Dendritic cell treated with granulocyte-macrophage colony-stimulating factor and Interleukin-4, amounts not matched to agents 40 ng/mL and 50 ng/mL, for 4 days (primary cell): ENCODE results near the gene SEBOX.

Experiments
- H3K27ac Mint-ChIP-seq: one replicate; pipeline ENCODE4 v1.8.0; 2022; ENCODE audit warnings: mild to moderate bottlenecking, mixed read lengths
- H3K27me3 Mint-ChIP-seq: one replicate; pipeline ENCODE4 v1.8.0; 2022; ENCODE audit warnings: mild to moderate bottlenecking, mixed read lengths
- H3K36me3 Mint-ChIP-seq: one replicate; pipeline ENCODE4 v1.8.0; 2022; ENCODE audit warnings: low read depth, mixed read lengths
- H3K4me1 Mint-ChIP-seq: one replicate; pipeline ENCODE4 v1.8.0; 2022; ENCODE audit warnings: low read depth, mixed read lengths
- H3K4me3 Mint-ChIP-seq: one replicate; pipeline ENCODE4 v1.8.0; 2022; ENCODE audit warnings: mild to moderate bottlenecking, moderate library complexity, mixed read lengths
- H3K9me3 Mint-ChIP-seq: one replicate; pipeline ENCODE4 v1.8.0; 2022; ENCODE audit warnings: mixed read lengths
- intact Hi-C: fragments of 100-400 bp; cut with micrococcal nuclease; formaldehyde crosslinking; loops from one replicate; pipeline ENCODE4 v1.15.0; 2022

Gene SEBOX

DNA sequence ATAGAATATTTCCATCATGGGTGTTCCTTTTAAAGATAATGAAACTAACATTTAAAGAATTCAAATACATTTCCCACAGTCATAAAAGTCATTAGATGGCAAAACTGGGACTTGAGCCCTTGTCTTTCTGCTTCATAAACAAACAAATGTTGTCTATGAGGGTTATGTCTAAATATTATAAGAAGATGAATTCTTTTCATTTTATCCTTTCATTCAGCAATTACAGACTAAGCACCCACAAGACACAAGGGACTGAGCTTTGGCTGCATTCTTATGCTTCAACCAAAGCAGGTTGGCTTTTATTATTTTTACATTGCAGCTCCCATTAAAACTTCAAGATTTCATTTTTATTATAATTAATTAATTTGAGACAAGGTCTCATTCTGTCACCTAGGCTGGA, 21.4 kb upstream of the SEBOX start:
- peaks cover 38% of the 10 kb centered on the region for H3K27me3 Mint-ChIP-seq
- no peak overlapping the region for H3K4me3 Mint-ChIP-seq
- no peak overlapping the region for H3K27ac Mint-ChIP-seq
- no peaks in the 10 kb centered on the region for H3K9me3 Mint-ChIP-seq
- H3K4me1 Mint-ChIP-seq = peaks cover 33% of the 10 kb centered on the region
- H3K36me3 Mint-ChIP-seq = peaks cover 32% of the 10 kb centered on the region
- intact Hi-C loops = loop anchor here (10.0 kb wide), 1 partner anchor 158 kb away; no protein-coding TSS in a partner anchor

DNA sequence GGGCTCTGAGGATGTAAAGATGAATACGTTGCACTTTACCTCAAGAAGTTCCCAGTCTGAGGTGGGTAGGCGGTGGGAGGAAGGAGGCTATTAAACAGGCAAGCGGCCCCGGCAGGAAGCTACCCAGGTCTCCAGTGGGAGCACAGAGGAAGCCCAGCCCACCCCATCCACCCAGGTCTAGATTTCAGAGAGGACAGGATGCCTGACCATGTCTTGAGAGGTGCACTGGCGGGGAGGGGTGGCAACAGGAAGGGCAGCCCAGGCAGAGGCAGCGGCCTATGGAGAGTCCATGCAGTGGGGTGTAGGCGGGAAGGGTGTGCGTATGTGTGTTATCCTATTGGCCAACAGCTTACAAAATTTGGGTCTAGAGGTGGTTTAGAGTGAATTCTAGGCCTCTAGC, 20.4 kb upstream of the SEBOX start:
- Mint-ChIP-seq H3K36me3 (peaks cover 22% of the 10 kb centered on the region), H3K4me3 (peak overlapping the region; percentile 84), H3K4me1 (peaks cover 40% of the 10 kb centered on the region), H3K27ac (no peak overlapping the region), H3K27me3 (peaks cover 48% of the 10 kb centered on the region), H3K9me3 (no peaks in the 10 kb centered on the region)
- intact Hi-C loops = loop anchor here (10.0 kb wide), 1 partner anchor 159 kb away; no protein-coding TSS in a partner anchor

DNA sequence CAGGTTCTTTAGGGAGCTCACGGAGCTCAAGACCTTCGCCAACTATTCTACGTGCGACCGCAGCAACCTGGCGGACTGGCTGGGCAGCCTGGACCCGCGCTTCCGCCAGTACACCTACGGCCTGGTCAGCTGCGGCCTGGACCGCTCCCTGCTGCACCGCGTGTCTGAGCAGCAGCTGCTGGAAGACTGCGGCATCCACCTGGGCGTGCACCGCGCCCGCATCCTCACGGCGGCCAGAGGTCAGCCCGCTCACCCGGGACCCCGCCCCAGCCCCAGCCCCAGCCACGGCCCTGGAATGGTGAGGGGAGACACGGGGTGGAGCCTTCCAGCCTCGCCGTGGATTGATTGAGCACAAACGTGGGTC, 20.0 kb upstream of the SEBOX start:
- Mint-ChIP-seq H3K27ac (peak overlapping the region; percentile 79), H3K27me3 (peaks cover 51% of the 10 kb centered on the region), H3K9me3 (no peaks in the 10 kb centered on the region), H3K36me3 (peaks cover 18% of the 10 kb centered on the region), H3K4me3 (peak overlapping the region; percentile 84), H3K4me1 (peaks cover 44% of the 10 kb centered on the region)
- intact Hi-C loops = loop anchor here (10.0 kb wide), 1 partner anchor 160 kb away; no protein-coding TSS in a partner anchor

DNA sequence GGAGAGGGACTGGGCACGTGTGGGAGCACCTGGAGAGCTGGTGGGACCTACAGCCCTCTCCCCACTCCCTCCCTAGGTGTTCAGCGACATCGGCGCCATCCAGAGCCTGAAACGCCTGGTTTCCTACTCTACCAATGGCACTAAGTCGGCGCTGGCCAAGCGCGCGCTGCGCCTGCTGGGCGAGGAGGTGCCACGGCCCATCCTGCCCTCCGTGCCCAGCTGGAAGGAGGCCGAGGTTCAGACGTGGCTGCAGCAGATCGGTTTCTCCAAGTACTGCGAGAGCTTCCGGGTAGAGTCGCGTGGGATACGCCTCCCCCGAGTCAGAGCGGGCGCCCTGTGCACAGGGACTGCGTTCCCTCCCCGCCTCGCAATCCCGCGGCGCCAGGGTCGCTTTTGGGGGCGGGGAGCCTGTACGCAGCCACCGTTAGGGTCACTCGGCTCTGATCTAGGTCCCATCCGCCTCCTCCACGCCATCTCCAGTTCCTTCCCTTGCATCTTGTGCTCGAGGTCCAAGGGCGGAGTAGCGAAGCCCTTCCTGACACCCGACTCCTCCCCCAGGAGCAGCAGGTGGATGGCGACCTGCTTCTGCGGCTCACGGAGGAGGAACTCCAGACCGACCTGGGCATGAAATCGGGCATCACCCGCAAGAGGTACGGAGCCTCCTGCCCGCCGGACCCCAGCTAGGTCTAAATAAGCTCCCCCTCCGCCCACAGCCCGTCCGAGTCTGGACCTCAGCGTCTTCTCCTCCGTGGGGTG, 19.5 kb upstream of the SEBOX start:
- Mint-ChIP-seq H3K27me3 (peaks cover 54% of the 10 kb centered on the region), H3K4me3 (peak overlapping the region; percentile 84), H3K36me3 (peaks cover 13% of the 10 kb centered on the region), H3K9me3 (no peaks in the 10 kb centered on the region), H3K27ac (peak overlapping the region; percentile 79), H3K4me1 (peaks cover 44% of the 10 kb centered on the region)
- intact Hi-C loops = loop anchor here (5.0 to 10.0 kb wide), 2 partner anchors 33 to 160 kb away; no protein-coding TSS in a partner anchor

DNA sequence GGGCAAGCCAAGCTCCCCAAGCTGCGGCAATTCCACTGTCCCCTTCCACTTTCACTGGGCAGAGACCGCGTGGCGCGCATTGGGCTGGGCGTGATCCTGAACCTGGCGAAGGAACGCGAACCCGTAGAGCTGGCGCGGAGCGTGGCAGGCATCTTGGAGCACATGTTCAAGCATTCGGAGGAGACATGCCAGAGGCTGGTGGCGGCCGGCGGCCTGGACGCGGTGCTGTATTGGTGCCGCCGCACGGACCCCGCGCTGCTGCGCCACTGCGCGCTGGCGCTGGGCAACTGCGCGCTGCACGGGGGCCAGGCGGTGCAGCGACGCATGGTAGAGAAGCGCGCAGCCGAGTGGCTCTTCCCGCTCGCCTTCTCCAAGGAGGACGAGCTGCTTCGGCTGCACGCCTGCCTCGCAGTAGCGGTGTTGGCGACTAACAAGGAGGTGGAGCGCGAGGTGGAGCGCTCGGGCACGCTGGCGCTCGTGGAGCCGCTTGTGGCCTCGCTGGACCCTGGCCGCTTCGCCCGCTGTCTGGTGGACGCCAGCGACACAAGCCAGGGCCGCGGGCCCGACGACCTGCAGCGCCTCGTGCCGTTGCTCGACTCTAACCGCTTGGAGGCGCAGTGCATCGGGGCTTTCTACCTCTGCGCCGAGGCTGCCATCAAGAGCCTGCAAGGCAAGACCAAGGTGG, 16.3 kb upstream of the SEBOX start:
- Mint-ChIP-seq H3K27me3 (peaks cover 57% of the 10 kb centered on the region), H3K9me3 (no peaks in the 10 kb centered on the region), H3K4me1 (peaks cover 37% of the 10 kb centered on the region), H3K27ac (no peak overlapping the region), H3K36me3 (peaks cover 5% of the 10 kb centered on the region), H3K4me3 (peak overlapping the region; percentile 41)
- intact Hi-C loops = loop anchor here (5.0 to 10.0 kb wide), 2 partner anchors 36 to 164 kb away; no protein-coding TSS in a partner anchor

DNA sequence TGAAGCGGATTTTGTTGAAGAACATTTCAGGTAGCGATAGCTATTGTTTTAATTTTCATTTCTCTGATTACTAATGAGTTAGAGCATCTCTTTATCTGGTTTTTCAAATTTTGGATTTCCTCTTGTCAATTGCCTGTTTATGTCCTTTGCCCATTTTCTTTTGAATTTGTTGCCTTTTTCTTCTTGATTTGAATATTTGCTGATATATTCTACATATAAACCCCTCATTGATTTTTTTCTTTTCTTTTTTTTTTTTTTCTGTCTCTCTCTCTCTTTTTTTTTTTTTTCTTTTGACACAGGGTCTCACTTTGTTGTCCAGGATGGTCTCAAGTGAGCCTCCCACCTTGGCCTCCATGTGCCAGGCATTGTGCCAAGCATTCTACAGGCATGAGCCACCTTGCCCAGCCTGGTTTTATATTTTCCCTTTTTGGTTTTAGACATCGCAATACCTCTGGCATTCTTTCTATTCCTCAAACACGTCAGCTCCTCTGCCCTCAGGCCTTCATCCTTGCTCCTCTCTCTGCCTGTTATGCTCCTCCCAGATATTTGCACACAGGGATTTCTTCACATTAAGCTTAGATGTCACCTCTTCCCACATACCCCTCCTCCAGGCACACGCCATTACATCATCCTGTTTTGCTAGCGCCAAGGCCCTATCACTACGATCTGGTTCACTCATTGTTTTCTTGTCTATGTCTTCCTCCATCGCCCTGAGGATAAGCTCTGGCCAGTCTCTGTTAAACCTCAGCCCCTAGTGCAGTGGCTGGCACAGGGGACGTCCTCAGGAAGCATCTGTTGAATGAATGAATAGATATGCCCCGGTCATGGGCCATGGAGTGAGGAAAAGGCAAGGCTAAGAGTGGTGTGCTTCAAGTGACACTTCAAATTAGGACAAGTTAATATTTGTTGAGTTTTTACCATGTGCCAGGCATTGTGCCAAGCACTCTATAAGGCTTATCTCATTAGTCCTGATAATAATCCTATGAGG, 15.1 kb upstream of the SEBOX start:
- intact Hi-C loops = loop anchor here (5.0 to 10.0 kb wide), 2 partner anchors 37 to 165 kb away; no protein-coding TSS in a partner anchor
- H3K4me3 Mint-ChIP-seq = no peak overlapping the region
- H3K27me3 Mint-ChIP-seq = peaks cover 55% of the 10 kb centered on the region
- H3K36me3 Mint-ChIP-seq = peaks cover 5% of the 10 kb centered on the region
- H3K27ac Mint-ChIP-seq = no peak overlapping the region
- peaks cover 32% of the 10 kb centered on the region for H3K4me1 Mint-ChIP-seq
- no peaks in the 10 kb centered on the region for H3K9me3 Mint-ChIP-seq

DNA sequence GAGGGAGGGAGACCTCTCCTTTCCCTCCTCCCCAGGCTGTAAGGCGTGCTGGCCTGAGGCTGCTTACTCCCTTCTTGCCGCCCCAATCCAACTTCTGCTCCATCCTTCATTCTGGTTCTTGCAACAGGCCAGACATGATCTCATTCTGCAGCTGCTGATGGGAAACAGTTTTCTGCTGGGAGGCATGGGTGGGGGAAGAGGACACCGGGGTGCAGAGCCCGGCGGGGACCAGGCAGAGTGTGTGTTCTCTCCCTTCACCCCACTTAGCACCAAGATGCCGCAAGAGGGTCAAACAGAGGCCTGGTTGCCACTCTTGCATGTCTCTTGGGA, 7.9 kb upstream of the SEBOX start:
- peaks cover 6% of the 10 kb centered on the region for H3K36me3 Mint-ChIP-seq
- H3K9me3 Mint-ChIP-seq = no peaks in the 10 kb centered on the region
- no peak overlapping the region for H3K27ac Mint-ChIP-seq
- intact Hi-C loops = no loop called here
- H3K4me1 Mint-ChIP-seq = peaks cover 35% of the 10 kb centered on the region
- peak overlapping the region; percentile 28 for H3K4me3 Mint-ChIP-seq
- H3K27me3 Mint-ChIP-seq = peaks cover 35% of the 10 kb centered on the region

DNA sequence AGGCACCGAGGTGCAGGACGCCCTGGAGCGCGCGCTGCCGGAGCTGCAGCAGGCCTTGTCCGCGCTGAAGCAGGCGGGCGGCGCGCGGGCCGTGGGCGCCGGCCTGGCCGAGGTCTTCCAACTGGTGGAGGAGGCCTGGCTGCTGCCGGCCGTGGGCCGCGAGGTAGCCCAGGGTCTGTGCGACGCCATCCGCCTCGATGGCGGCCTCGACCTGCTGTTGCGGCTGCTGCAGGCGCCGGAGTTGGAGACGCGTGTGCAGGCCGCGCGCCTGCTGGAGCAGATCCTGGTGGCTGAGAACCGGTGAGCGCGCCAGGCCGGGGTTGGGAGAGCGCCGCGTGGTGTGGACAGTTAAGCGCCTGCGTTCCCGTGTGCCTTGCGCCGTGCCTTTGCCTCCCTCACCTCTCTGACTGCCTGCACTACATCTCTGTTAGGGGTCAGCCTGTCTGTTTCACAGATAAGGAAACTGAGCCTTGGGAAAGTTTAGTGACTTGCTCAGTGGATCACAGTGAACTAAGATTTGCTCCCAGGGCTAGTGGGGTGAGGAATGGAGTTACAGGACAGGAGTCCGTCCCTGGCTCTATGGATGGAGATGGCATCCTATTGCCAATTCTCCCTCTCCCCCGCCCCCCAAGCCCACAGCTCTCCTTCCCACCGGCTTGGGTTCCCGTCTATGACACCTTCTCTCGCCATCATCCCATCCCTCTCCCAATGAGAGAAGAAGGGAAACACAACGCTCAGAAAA, 7.4 kb upstream of the SEBOX start:
- no peak overlapping the region for H3K27ac Mint-ChIP-seq
- H3K27me3 Mint-ChIP-seq = peaks cover 35% of the 10 kb centered on the region
- no peaks in the 10 kb centered on the region for H3K9me3 Mint-ChIP-seq
- intact Hi-C loops = no loop called here
- peaks cover 35% of the 10 kb centered on the region for H3K4me1 Mint-ChIP-seq
- peak overlapping the region; percentile 76 for H3K4me3 Mint-ChIP-seq
- H3K36me3 Mint-ChIP-seq = peaks cover 10% of the 10 kb centered on the region

DNA sequence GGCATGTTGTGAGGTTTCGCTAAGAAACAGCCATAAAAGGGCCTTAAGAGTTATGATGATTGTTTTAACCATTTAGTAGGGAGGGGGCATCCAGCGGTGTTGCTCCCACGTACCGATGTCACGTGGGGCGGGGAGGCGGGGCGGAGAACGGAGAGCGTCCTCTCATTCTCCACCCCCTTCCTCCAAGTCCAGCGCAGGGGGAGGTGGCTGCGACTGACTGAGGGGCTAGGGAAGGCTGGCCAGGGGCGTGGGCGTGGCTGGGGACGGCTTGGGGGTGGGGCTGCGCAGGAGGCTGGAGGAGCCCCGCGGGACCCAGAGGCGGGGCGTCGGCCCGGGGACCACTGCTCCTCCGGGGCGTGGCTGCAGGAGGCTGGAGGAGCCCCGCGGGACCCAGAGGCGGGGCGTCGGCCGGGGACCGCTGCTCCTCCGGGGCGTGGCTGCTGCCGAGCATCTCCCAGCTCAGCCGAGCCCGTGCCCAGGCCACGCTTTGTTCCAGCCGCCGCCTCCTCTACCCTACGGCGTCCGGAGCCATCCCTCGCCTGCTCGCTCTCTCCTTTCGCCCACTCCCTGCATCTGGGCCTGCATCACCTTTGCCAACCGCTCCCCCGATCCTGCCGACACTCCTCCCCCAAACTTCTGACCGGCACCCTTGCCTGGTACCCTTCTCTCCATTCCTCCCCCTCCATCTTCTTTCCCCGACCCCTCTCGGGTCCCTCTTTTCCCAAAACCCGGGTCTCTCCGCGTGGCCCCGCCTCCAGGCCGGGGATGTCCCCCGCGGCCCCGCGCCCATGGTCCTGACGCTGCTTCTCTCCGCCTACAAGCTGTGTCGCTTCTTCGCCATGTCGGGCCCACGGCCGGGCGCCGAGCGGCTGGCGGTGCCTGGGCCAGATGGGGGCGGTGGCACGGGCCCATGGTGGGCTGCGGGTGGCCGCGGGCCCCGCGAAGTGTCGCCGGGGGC, 6.5 kb upstream of the SEBOX start, which contains the start of gene SARM1:
TSS of gene SARM1 (plus strand) at position 450 of the 958 bp plus-strand sequence. CDS start at position 789, 339 bp downstream.
- H3K36me3 Mint-ChIP-seq = peaks cover 18% of the 10 kb centered on the region
- H3K4me1 Mint-ChIP-seq = peaks cover 35% of the 10 kb centered on the region
- peak within 1 kb of the TSS; percentile 28 for H3K27ac Mint-ChIP-seq
- intact Hi-C loops = no loop called here
- no peaks in the 10 kb centered on the region for H3K9me3 Mint-ChIP-seq
- H3K27me3 Mint-ChIP-seq = peaks cover 33% of the 10 kb centered on the region
- peak within 1 kb of the TSS; percentile 76 for H3K4me3 Mint-ChIP-seq

DNA sequence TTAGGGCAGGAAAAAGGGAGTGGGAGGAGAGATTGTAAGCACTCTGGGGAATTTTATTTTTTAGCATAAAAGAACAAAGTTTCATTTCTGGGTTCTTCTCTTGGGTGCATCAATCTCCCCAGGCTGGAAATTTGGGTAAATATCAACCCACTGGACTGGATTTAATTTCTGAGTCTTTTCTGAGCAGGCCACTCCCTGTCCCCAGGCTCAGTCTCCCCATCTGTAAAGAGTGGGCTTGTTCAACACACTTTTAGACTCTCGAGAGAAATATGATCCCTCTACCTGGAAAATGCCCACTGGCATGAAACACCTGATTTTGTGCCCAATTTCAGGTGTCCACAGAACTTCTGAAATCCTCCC, 5.7 kb upstream of the SEBOX start:
- Mint-ChIP-seq H3K4me3 (no peak overlapping the region), H3K27ac (peak overlapping the region; percentile 28), H3K27me3 (peaks cover 33% of the 10 kb centered on the region), H3K4me1 (peaks cover 35% of the 10 kb centered on the region), H3K9me3 (no peaks in the 10 kb centered on the region), H3K36me3 (peaks cover 26% of the 10 kb centered on the region)
- intact Hi-C loops = no loop called here

DNA sequence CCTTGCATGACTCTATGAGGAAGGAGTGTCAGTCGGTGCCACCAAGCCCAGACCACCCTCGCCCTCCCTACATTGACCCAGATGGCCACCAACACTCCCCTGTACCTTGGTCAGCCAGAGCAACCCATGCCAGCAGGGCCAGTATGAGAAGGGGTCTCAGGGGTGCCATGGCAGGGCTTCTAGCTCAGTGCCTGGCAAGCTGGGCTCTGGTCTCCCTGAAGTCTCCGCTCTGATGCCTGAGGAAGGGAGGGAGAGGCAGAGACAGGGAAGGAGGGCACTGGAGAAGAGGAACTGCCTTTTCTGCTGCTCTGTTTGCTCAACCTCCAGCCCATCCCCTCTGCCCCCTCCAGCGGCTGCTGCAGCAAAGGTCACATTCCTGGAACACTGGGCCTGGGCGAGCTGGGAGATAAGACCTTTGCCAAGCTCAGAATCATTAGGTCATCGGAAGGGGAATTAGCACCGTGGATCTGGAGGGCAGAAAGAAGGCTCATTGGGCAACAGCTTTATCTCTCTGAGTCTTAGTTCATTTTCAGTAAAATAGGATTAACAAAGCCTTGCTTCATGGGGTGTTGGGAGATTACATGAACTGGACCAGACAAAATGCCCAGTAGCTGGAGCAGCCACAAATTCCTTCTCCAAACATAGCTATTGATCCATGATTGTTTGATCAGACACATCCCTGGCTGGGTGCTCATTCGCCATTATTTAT, 5.2 kb upstream of the SEBOX start, which contains the start of gene VTN:
TSS of gene VTN (minus strand) at position 273 of the 709 bp plus-strand sequence. CDS start at position 169, 104 bp downstream.
- Mint-ChIP-seq H3K27ac (peak within 1 kb of the TSS; percentile 28), H3K4me1 (peaks cover 35% of the 10 kb centered on the region), H3K4me3 (peak within 1 kb of the TSS; percentile 76), H3K36me3 (peaks cover 32% of the 10 kb centered on the region), H3K27me3 (peaks cover 31% of the 10 kb centered on the region), H3K9me3 (no peaks in the 10 kb centered on the region)
- intact Hi-C loops = no loop called here

DNA sequence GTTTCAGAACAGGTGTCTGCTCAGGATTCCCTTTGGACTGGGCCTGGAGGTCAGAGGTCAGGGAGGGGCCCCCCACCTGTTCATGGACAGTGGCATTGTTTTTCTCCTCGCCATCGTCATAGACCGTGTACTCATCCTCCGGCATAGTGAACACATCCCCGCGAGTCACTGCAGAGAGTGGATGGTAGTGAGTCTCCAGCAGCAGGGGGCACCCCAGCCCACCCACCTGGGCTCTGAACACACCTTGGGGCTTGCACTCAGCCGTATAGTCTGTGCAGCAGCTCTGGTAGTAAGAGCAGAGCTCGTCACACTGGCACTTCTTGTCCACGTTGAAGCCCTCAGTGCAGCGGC, 4.7 kb upstream of the SEBOX start:
- Mint-ChIP-seq H3K9me3 (no peaks in the 10 kb centered on the region), H3K4me1 (peaks cover 35% of the 10 kb centered on the region), H3K36me3 (peaks cover 37% of the 10 kb centered on the region), H3K27me3 (peaks cover 28% of the 10 kb centered on the region), H3K4me3 (no peak overlapping the region), H3K27ac (peak overlapping the region; percentile 28)
- intact Hi-C loops = no loop called here
